HuH-7 (cell line): ENCODE measurements around the gene KRT35.

Source experiments
- DNase-seq: peaks from one replicate; pipeline ENCODE4 v3.0.0; 2011; ENCODE audit warnings: low spot score

Gene KRT35

DNA sequence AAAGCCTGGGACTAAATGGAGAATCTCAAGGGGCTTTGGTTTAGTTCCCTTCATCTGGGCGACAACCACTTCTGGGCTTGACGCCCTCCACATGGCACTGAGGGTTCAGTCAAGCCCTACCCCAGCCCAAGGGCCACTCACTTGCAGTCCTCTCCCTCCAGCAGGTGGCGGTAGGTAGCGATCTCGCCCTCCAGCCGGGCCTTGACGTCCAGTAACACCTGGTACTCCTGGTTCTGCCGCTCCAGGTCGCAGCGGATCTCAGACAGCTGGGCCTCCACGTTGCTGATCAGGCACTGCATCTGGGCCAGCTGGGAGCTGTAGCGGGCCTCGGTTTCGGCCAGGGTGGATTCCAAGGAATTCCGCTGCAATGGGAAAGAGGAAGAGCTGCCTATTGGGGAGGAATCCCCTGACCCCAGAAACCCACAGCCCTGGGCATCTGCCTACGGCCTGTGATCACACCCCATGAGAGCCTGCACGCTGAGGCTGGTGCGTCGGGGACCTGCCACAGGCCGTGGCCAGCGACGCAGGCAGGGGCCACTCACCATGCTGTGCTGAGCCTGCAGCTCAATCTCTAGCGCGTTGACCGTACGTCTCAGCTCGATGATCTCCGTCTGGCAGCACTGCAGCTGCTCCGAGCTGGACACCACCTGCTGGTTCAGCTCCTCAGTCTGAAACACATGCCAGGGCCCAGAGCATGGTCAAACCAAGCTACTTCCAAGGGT, 6.0 kb upstream of the KRT35 start:
- peak; percentile 53 for DNase-seq

DNA sequence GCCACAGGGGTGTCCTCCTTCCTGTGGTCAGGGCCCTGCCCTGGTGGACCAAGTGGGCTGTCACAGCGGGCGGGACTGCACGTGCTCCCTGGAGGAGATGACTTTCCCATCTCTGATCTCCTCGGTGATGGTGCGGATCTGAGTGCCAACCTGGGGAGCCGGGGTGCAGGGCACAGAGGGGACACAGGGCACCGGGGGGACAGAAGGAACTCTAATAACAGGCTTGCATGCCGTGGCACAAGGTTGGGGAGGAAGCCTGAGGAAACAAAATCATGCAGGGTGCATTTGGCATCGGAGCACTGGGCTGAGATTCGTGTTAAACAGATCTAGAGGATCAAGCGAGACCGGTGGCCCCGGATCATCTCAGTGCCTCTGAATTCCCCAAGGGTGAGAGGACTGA, 5.4 kb upstream of the KRT35 start:
- DNase-seq = no peak

DNA sequence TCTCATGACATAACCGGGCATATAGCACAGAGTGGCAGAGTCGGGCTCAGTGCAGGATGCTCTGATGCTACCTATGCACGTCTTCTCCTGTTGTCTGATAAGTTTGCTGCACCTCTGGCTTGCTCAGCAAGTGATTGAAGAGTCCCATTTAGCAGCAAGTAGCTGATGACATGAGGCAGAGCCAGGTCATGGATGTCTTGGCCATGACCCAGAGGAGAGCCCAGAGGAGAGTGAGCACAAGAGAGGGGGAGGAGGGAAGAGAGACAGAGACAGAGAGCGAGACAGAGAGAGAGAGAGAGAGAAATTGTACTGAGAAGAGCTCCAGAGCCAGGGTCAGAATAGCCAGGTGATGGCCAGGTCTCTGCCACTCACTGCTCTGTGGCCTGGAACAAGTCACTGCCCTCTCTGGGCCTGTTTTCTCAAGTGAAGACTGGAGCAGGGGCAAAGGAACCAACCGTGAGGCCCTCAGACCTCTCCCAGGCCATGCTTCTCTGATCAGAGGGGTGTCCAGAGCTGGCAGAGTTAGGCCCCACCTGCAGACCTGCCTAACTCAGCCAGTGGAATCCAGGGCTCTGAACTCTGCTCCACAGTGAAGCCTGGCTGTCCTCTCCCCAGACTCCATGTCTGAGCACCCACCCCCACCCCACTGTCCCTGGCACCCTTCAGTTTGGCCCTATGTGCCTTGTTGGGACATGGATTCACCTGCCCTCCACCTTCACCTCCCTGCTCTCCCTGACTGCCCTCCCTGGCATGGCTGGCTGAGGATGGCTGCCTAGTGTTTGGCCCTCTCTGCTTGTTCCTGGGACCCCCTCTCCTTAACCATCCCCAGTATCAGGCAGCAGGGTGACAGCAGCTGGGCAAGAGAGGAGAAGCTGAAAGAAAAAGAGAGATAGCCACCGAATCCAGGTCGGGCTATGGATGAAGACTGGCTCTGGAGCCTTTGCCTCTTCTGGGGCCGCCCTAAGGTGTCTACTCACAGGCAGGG, 4.3 kb upstream of the KRT35 start:
- DNase-seq = no peak

DNA sequence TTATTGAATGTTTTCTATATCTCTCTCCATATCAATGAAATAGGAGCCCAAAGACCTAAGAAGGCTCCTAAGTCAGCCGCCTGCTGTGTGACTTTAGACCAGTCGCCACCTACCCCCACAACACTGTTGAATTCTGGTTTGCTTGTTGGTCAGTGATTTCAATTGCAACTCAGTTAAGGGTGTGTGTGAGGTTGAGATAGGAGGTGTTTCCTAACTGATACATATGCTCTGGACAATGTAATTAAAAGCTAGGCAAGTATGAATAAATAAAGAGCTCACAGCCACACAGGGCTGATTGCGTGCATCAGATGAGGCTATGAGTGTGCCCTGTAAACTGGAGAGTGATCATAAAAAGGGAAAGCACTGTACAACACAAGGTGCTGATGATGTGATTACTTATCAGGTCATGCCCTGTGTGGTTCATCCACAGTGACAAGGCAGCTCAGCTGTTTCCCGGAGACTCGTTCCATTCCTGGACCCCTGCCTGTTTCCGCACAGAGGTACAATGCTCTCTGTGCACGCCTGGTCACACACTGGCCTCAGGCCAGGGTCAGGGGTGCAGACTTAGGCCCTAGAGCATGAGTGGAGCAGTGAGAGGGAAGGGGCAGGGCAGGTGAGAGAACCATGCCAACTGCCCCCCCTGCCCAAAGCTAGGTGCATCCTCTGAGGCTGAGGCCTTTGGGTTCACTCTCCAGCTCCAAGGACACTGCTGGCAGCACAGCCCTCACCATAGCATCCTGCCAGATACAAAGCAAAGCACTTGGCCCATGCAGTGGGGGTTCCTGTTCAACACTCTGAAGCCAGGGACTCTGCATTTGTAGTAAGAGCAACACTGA, 3.3 kb upstream of the KRT35 start:
- DNase-seq = no peak

DNA sequence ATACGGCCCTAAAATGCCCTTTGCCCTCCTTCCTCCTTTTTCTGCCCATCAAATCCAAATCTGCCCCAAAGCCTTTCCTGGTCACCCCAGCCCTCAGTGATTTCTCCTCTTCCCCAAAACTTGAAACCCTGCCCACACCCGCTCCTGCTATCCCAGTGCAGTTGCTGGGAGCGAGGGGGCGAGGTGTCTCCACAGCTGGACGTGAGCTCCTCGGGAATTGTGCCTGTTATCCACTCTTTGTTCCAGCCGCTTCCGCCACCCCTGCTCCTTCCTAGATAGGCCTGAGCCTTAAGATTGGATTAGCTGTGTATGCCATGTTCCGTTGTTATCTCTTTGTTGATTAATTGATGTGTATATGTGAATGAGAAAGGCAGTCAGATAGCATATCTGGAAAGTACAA, 2.6 kb upstream of the KRT35 start:
- DNase-seq = no peak

DNA sequence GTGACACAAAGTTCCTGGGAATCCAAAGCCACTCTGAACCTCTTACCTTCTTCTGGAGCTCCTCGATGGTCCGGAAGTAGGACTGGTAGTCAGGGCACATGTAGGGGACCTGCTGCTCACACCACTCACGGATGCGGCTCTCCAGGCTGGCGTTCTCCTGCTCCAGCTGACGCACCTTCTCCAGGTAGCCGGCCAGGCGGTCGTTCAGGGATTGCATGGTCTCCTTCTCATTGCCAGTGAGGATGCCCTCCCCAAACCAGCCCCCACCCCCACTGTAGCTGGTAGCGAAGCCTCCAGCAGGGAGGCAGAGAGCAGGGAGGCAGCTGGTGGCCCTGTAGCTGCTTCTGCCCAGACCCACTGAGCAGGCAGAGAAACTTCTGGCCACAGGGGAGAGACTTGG, 370 bp downstream of the KRT35 start:
- no peak for DNase-seq

DNA sequence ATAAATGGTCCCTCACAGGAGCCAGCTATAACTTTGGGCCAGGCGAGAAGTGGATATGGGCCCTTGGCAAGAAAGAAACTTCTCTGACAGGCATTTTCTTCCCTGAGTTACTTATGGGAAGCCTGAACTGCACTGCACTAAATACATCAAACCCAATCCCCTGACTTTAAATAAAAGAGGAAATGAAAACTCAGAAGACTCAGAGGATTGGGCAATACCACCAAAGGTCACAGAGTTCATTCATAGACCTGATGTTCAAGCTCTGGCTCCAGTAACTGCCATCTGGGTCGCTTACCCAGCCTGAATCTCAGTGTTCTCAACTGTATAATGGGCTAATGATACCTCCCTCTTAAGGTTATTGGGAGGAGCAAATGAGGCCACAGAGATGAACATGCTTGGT, 815 bp downstream of the KRT35 start:
- no peak for DNase-seq

DNA sequence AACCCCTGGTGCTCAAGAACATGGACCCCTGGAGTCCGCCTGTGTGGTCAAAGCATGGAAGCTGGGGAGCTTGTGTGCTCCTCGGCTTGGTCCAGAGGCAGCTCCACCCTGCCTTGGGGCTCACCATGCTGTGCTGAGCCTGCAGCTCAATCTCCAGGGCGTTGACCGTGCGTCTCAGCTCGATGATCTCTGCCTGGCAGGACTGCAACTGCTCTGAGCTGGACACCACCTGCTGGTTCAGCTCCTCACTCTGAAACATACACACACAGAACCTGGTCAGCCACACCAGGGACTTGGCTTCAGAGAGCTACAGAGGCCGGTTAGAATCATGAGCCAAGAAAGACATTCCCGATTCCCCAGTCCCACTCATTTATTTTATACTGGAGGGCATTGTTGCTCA, 2.7 kb downstream of the KRT35 start:
- no peak for DNase-seq

DNA sequence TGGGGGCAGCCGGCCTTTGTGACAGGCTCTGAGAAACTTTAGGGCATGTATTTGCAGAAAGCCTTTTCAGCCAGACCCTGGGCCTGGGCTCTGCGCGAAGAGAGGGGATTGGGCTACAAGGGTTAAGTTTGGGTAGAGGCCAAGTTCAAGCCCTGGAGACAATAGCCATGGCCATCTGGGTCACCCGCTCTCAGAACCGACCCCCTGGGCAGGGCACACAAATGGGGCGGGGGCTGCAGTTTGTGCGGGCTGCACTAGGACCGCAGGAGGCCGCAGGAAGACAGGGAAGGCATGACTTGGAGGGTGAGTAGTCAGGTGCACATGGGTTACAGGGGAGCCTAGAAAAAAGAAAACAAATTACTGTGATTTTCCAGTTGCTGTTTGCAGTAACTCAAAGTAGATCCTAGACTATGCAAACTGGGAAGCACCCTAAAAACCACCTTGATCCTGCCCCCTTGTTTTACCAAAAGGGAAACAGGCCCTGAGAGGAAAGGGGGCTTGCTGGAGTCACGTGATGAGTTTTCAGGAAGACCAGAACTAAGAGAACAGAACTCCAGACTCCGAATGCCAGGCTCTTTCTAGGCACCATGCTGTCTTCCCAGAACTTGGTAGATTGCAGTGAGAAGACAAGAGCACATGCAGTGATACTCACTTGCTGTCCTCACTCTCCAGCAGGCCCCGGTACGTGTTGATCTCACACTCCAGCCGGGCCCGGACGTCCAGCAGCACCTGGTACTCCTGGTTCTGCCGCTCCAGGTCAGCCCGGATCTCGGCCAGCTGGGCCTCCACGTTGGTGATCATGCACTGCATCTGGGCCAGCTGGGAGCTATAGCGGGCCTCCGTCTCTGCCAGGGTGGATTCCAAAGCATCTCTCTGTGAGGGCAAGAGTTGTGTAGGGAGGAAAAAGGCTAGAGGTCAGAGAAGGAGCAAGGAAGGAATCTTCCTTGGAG, 3.8 kb downstream of the KRT35 start:
- no peak for DNase-seq

DNA sequence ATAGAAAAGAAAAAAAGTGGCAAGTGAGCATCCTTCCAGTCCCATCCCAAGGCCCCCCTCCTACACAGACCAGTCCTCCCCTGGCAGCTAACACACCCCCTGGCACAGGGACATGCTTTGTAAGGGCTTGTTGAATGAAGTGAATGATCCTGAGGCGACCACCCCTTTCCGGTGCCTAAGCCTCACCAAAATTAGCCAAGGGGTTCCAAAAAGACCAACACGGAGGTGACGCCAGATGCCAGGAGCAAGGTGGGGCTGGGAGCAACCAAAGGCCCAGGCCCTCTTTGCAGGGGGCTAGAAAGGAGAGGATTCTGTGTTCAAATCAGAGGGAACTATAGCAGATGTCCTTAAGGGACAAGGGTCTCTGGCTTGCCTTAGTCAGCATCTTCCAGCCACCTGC, 5.5 kb downstream of the KRT35 start:
- DNase-seq = no peak

DNA sequence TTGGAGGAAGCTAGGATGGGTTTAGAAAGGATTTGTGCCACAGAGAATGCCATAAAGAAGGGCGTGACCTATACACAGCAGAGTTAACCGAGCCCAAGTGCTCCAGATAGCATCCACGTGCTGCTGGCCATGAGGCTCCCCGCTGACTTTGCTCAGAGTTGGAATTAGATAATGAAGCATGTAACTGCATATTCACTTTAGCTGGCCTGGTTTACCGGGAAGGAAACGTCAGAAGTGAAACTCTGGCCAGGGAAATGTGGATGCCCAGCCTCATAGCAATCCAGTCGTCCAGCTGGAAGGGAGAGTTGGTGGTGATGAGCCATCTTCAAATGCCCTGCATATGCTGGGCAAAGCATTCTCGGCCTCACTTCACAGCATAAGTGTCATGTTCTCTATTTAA, 6.1 kb downstream of the KRT35 start:
- no peak for DNase-seq

DNA sequence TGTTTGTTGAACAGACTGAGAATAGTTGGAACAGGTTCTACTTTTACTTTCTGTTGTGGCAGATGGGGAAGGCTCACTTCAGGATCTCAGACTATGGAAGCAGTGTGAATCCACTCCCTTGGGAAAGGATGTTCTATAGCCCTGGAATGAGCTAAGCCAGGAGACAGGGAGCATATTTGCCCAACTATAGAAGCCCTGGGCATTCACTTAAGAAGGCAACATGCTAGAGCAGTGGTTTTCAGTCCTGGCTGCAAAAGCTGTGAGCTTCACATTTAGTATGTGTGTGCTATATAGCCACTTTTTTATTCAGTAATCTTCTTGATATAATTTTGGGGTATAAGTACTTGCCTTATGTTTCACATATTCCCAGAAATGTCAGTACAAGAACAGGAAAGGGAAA, 12.6 kb downstream of the KRT35 start:
- no peak for DNase-seq

DNA sequence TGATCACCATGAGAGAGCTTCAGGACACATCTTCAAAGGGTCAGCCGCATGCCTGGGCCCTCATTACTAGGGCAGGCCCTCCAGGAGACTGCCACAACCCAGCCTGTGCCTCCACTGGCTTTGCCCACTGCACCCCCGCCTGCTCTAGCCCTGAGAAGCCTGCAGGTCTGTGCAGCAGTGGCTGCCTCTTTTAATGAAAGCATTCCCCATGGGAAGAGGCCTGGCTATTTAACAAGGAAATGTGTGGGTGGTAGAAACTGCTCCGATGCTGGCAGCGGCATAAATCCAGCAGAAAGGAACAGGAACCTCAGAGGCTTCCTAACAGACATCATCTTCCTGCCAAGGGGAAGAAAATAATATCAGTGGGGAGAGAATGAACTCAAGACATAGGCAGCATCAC, 13.4 kb downstream of the KRT35 start:
- no peak for DNase-seq

DNA sequence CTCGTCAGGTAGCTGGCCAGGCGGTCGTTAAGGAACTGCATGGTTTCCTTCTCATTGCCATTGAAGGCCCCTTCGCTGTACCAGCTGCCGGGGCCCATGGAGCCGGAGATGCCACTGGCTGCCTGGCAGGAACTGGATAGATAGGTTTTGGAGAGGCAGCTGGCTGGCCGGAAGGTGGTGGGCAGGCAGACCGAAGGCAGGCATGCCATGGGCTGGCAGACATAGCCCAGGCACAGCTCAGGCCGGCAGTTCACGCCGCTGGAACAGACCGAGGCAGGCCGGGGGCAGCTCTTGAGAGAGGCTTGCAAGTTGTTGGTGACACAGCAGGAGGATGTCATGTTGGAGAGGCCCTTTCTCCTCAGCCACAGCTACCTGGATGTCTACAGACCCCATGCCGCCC, 14.0 kb downstream of the KRT35 start, which contains the start of gene KRT32:
Gene KRT32, minus strand, starts transcription at position 399 of the 400 bp plus-strand sequence. Its CDS starts 61 bp downstream, at position 338.
- no peak for DNase-seq

DNA sequence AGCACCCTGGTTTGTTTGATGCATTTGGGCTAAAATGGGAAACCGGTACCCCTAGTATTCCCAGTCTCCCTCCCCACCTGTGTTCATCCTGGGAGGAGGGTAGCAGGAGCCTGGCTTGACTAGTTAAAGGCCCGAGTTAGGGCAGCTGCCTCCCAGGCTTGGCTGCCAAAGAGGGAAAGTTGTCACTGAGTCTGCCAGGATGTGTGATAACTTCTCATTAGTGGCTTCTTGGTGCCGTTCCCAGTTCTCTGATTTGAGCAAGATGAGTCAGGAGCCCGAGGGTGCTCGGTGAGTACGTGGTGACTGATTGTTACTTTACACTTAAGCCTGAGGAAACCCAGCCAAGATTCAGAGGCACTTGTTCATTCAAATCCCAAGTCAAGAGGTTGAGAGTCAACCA, 16.3 kb downstream of the KRT35 start:
- no peak for DNase-seq

DNA sequence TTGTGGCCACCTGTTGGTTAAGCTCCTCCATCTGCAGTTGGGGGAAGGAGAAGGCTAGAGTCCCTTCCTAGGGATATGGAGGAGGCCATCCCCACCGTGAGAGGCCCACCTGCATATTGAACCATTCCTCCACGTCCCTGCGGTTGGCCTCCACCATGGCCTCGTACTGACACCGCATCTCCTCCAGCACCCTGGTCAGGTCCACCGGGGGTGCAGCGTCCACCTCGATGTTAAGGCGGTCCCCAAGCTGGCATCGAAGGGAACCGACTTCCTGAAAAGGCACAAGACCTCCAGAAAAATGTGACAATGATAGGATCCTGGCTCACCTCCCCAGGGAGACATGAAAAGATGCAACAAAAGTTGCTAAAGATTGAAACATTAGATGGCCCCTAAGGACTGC, 16.8 kb downstream of the KRT35 start:
- DNase-seq = no peak

DNA sequence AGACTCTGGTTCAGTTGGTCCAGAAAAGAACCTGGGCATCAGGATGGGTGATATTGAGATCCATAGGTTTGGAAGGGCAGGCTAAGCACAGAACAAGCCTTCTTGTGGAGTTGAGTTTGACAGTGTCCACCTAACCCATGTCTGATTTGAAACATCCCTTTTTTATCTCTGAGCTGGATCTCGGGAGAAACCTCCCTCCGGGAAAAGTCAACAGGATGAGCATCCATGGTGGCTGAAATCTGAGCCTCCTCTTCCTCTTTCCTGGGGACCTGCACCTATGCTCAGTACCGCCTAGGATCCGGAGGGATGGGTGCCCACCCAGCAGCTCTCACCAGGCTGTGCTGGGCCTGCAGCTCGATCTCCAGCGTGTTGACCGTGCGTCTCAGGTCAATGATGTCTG, 17.2 kb downstream of the KRT35 start:
- no peak for DNase-seq

DNA sequence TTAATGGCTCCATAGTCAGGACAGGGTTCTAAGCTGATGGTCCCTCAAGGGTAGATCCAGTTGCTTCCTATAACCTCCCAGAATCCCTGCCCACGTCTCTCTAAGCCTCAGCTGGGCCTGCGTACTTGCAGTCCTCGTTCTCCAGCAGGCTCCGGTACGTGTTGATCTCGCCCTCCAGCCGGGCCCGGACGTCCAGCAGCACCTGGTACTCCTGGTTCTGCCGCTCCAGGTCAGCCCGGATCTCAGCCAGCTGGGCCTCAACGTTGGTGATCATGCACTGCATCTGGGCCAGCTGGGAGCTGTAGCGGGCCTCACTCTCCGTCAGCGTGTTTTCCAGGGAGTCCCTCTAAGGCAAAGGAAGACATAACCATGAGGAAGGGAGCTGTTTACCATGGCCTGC, 18.2 kb downstream of the KRT35 start:
- DNase-seq = no peak

DNA sequence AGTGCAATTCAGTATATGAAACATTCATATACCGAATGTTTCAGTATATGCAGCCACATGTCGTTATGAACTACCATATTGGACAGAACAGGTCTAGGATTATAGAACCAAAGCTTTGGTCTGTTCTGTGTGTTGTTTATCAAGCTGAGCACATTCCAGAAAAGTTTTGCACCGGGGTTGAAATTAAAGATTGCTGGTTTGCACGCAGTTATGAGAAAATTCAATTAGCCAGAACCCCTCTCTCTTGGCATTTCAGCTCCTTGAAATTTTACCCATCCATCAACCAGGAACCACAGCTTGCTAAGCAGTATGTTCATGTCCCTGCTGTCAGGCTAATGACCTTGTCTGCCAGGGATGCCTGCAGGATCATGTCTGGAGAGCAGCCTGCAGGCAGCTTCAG, 23.3 kb downstream of the KRT35 start:
- DNase-seq = no peak

DNA sequence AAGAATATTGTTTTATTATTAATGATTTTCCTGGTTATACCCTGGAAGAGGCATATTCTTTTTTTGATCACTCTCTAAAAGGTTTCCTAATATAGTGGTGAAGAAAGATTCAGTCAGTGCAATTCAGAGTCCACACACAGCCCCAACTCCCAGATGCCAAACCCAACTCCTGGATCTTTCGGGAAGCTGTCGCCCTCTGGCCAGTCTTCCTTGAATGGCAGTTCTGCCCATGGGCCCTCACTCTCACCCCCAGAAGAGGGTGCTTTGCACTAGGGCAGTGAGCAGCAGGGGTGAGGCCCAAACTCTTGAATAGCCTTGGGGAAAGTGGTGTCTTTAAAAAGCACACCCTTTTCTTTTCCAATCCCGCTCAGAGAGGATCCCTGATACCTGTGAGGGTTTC, 24.7 kb downstream of the KRT35 start:
- no peak for DNase-seq

DNA sequence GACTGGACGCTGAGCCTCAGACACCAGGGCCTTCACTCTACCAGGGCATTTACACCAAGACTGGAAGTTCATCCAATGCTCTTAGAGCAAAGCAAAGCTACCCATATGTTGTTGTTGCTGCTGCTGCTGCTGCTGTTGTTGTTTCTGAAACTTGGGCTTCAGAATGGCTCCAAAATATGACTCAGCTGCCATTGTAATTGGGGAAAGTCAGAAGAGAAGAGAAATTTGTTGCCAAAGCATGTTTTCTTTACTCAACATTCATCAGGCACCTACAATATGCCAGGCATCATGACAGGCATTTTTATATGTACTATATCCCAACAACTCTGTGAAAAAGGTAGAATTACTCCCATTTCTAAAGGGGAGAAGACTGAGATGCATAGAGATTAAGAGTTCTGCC, 25.7 kb downstream of the KRT35 start:
- DNase-seq = no peak
